Activated CD4-positive, alpha-beta T cell treated with anti-CD3 and anti-CD28 coated beads, Interleukin-10, Interleukin-2, amounts not matched to agents 100 ng/mL and 50 ng/mL, durations not matched to agents 16 hours and 8 hours (primary cell): ENCODE data around the gene SPOCD1.

ENCODE experiments used
- DNase-seq: peaks from one replicate; pipeline ENCODE4 v3.0.0-alpha.2; 2020

SPOCD1 gene

GRCh38 chr1:31815752-31816500, at the start of gene SPOCD1:
SPOCD1 (minus strand) TSS chr1:31816022; CDS start chr1:31815333, 689 bp downstream.
- peak; percentile 92 for DNase-seq

DNA sequence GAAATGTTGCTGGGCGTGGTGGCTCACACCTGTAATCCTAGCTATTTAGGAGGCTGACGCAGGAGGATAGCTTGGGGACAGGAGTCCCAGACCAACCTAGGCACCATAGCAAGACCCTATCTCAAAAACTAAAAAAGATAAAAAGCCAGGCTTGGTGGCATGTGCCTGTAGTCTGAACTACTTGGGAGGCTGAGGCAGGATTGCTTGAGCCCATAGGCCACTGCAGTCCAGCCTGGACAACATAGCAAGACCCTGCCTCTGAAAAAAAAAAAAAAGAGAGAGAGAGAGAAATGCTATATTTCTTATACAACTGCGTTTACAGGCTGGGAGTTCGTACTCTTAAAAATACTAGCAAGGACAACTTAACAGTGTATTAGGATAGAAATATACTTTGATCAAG, 46.2 kb upstream of the SPOCD1 start:
- no peak for DNase-seq

- DNase-seq: no peak
Measured at GRCh38 chr1:31861346-31861745, 45.5 kb upstream of the SPOCD1 start.

- no peak for DNase-seq
Measured at GRCh38 chr1:31860581-31860980, 44.8 kb upstream of the SPOCD1 start.

GRCh38 chr1:31859719-31860118, 43.9 kb upstream of the SPOCD1 start:
- no peak for DNase-seq

GRCh38 chr1:31859044-31859443, 43.2 kb upstream of the SPOCD1 start:
- no peak for DNase-seq

GRCh38 chr1:31857863-31858262, 42.0 kb upstream of the SPOCD1 start:
- no peak for DNase-seq

DNA sequence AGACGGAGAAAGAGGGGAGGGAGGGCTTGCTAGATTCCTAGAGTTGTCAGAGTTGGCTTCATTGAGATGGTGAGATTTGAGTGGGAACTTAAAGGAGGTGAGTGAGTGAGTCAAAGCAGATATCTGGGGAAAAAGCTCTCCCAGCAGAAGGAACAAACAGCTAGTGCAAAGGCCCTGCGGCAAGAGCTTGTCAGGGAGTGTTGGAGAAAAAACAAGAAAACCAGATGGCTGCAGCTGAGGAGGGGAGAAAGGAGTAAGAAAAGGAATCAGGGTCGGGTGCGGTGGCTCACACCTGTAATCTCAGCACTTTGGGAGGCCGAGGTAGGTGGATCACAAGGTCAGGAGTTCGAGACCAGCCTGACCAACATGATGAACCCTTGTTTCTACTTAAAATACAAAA, 40.3 kb upstream of the SPOCD1 start:
- no peak for DNase-seq

DNA sequence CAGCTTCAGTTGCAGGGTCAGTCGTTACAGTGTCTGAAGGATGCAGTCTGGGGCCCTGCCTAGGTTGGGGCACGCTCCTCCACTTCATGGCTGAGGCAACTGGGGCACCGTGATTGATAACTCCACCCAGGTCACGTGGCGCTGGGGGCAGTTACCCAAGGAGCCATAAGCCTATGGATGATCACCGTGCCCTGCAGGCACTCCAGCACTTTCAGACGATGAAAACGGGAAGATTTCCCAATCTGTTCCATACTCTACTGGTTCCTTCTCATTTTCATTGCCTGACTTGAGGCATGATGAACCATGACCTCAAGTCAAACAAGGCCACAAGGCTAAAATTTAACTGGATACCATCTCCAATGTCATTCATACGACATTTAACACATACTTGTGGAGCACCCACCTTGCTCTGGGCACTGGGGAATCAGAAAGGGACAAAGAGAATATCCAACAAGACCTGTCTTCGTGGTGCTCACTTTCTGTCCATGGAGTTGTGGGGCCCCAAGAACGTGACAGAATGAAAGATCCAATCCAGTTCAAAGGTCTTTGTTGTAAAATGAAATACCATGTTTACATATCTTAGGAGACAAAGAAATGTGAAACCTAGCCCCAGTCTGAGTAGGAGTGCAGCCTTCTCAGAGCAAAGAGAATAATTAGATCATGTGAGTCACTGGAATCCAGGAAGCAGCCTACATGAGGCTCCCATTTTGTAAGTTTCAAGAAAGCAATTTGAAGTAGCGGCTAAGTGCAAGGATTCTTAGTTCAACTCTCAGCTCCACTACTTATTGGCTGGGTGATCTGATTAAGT, 39.4 kb upstream of the SPOCD1 start:
- no peak for DNase-seq

- DNase-seq: no peak
Measured at GRCh38 chr1:31849653-31850052, 33.8 kb upstream of the SPOCD1 start.

DNA sequence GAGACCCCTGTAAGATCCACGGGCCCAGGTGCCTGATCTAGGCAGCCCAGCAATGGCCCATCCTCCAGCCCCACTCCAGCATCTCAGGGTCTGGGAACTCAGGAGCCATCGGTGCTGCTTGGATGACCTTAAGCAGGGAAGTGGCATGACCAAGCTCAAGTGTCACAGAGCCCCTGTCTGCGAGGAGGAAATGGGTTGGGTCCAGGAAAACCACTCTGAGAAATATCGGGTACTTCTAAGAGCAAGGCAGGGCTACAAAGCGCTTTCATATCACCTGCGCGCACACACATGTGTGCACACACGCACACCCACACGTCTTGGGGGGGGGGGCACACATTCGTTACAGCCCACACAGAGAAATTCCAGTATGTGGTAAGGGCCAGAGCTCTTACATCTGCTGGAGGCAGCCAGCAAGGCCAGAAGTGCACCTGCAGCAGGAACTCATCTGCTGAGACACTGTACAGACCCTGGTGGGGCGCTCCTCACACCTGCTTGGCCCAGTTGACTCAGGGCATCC, 32.6 kb upstream of the SPOCD1 start:
- DNase-seq: peak; percentile 42

DNA sequence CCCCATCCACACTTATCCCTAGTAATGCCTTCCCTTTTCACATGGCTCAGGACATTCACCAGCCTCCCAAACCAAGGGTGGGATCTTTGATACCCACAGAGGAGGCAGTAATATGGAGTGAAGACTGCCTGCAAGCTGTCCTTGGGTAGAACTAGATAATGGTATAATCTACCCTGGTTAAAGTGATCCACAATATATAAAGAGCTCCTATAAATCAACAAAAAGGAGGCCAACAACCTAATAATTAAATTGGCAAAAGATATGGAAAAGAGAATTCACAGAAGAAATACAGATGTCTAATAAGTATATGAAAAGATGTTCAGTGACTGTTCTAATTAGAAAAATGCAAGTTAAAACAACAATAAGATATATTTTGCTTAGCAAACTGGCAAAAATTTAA, 30.7 kb upstream of the SPOCD1 start:
- no peak for DNase-seq

GRCh38 chr1:31843506-31843905, 27.7 kb upstream of the SPOCD1 start:
- no peak for DNase-seq

DNA sequence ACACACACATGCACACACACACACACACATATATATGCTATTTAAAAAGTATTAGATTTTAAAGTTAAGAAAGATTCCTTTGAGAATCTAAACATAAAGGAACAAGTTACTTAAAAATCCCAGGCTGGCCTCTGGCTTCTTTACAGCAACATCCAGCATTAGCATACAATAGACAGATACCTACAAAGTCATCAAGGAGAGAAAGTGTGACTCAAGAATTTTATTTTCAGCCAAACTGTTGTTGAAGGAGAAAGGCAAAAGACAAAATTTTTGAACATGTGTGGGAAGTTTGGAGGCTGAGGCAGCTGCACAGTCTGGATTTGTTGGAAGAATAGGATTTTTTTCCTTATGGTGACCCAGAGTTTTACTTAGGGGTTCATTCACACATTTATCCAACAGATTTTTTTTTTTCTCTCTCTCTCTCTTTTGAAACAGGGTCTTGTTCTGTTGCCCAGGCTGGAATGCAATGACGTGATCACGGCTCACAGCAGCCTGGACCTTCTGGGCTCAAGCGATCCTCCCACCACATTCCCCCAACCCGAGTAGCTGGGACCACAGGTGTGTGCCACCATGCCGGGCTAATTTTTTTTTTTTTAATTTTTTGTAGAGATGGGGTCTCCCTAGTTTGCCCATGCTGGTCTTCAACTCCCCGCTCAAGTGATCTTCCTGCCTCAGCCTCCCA, 24.0 kb upstream of the SPOCD1 start:
- DNase-seq: no peak

GRCh38 chr1:31837451-31838158, 21.8 kb upstream of the SPOCD1 start:
- no peak for DNase-seq

GRCh38 chr1:31836638-31837037, 20.8 kb upstream of the SPOCD1 start:
- DNase-seq: no peak

GRCh38 chr1:31835415-31835814, 19.6 kb upstream of the SPOCD1 start:
- no peak for DNase-seq

GRCh38 chr1:31834501-31834900, 18.7 kb upstream of the SPOCD1 start:
- no peak for DNase-seq

GRCh38 chr1:31831397-31832378, 15.9 kb upstream of the SPOCD1 start:
- no peak for DNase-seq

DNA sequence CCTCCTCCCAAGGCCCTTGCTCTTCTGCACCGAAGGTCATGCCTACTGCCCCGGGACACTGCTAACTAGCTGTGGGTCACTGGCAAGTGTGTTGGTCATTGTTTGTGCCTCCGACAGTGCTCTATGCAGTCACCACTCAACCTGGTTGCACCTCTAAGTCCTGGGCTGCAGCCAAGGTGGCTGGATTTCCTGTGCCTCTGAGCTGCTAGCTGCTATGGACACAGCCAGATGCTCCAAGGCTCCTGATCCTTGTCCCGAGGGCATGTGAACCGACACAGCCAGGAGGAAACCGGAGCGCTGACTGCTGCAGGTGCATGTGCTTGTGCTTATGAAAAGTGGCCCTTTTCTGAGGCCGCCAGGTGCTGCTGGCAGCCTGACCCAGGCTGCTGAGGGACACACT, 14.7 kb upstream of the SPOCD1 start:
- DNase-seq: no peak

DNA sequence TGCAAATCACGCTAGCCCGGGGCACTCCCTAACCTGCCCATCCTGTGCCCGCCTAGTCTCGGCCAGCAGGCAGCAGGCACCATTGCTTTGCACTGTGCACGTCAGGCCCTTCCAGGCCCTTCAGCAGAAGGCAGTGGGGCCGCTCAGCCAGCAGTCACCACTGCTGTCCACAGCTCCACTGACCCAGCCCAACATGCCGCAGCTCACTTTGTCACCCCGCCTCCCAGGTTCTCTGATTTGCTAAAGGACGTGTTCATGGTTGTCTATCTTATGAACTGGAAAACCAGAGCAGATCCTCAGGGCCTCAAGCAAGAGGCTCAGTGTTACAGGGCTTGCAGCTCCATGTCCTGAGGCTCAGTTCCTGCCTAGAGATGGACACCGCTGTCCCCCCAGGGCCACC, 14.2 kb upstream of the SPOCD1 start:
- DNase-seq: no peak
